C1 segment of cervical spinal cord (tissue), 14 donors: ENCODE results near the gene MIS18BP1.
"Not testable (repeated sequence)": the region's sequence is repeated elsewhere in the genome, so short reads cannot be mapped to it uniquely, and the experiment has no call there.

Experiments
- DNase-seq, 14 donors: peaks; one replicate each; lab custom pipeline; 2025; lab: John Stamatoyannopoulos, UW

Gene MIS18BP1

GRCh38 chr14:45246691-45247090, 6.3 kb downstream of the MIS18BP1 start:
- no peak for DNase-seq

- no peak for DNase-seq
Observed at GRCh38 chr14:45246151-45246550, 6.9 kb downstream of the MIS18BP1 start.

- no peak for DNase-seq
Observed at GRCh38 chr14:45242706-45243105, 10.3 kb downstream of the MIS18BP1 start.

DNA sequence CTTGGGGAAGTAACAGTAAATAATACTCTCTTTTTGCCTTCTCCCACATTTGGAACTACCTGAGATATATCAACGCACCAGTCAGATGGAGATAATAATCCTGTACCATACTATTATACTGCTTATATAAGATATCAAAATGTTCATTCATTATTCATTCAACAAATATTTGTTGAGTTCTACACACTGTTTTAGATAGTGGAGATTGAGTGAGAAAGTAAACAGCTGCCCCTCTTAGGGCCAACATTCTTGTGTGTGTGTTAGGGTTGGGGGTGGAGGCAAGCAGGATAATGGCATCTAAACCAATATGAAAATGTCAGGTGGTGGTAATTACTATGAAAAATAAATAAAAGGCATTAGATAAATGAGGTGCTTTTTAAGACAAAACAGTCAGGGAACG, 14.0 kb downstream of the MIS18BP1 start:
- no peak for DNase-seq

- DNase-seq, result no peak
Observed at GRCh38 chr14:45227566-45227965, 25.4 kb downstream of the MIS18BP1 start.

DNA sequence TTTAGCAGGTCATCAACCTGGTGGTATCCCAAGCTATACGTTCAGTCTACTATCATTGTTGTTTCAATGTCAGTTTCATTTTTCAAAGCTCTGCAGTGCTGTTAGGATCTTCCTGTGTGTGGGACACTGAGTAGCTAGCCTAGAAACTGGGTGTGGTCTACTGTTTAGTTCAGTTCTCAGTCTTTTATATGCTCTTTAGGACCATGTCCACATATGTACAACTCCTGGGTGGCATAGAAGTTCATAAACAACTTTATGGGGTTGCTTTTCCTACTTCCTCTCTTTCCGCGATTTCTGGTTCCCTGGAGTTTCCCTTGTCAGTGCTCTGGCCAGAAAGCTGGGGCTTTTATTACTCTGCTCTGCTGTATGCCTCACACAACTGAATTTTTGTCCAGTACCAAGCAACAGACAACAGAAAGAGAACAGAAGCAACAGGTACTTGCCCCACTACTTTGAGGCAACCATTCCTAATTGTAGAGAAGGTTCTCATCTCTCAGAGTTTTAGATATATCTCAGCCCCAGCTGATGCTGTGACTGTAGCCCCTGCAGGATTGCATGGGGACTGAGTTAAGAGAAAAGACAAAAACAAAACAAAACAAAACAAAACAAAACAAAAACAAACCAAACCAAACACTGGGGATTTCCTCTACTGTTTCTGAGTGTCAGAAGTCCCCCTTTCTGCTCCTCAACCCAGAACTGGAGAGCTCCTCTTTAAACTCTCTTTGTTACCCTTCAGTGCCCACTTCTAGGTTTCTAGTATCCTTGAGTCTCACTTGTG, 30.3 kb downstream of the MIS18BP1 start:
- DNase-seq, result no peak

DNA sequence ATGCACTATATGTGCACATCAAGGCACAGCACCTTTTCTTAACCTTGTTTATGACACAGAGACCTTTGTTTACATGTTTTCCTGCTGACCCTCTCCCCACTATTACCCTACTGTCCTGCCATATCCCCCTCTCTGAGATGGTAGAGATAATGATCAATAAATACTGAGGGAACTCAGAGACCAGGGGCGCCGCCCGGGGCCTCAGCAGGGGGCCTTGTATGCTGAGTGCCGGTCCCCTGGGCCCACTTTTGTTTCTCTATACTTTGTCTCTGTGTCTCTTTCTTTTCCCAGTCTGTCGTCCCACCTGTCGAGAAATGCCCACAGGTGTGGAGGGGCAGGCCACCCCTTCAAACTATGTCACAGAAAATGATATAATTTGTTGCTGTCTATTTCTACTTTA, 38.7 kb downstream of the MIS18BP1 start:
- not testable (repeated sequence) for DNase-seq

DNA sequence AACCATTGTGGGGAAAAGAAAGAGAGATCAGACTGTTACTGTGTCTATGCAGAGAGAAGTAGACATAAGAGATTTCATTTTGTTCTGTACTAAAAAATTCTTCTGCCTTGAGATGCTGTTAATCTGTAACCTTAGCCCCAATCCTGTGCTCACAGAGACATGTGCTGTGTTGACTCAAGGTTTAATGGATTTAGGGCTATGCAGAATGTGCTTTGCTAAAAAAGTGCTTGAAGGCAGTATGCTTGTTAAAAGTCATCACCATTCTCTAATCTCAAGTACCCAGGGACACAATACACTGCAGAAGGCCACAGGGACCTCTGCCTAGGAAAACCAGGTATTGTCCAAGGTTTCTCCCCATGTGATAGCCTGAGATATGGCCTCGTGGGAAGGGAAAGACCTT, 39.3 kb downstream of the MIS18BP1 start:
- DNase-seq, result not testable (repeated sequence)

DNA sequence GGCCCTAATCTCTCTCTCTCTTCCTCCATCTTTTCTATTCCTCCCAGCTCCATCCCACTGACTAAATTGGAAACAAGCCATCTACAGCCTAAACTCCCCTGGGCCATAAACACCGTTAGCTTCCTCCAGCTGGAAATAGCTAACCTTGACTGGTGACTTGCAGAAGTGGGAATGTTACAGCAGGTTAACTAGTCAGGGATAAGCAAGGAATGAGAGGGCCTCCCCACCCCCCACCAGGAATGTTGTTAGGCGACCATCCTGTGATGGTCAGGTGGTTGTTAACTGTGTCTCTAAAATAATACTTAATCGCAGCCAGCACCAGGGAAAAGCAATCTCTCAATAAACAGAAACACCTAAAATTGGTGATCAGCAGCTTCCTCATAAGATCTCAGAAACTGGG, 40.8 kb downstream of the MIS18BP1 start:
- no peak for DNase-seq

DNA sequence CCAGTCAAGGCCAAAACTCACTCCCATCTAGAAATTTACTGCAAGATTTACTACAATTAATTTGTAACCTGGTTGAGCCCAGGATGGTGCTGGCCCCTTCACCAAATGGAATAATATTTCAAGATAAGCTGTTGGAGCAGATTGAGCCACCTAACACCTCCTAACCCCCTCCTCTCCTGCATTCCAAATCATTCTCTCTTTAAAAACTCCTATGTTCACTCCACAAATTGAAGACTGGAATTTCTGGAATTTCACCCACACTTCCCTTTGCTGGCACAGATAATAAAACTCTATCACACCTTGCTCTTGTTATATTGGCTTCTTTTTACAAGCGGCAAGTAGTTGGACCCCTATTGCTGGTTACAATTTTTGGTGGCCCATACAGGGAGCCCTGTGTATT, 41.7 kb downstream of the MIS18BP1 start:
- no peak for DNase-seq

DNA sequence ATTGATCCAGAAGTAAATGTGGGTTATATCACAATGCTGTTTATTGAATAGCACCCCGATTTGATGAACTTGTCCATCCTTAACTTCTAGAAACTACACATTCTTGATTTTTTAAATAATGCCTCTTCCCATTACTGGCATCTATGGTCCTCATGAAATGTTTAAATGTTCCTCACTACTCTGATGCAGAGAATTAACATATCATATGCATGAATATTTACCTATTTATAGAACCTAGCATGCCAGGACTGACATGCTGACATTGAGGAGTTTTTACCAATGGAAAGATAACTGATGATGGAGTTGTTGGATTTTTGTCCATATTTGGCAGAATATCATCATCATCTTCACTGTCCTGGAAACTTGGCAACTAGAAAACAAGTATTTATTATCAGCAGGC, 42.8 kb downstream of the MIS18BP1 start:
- DNase-seq, result no peak

GRCh38 chr14:45204241-45204640, 48.8 kb downstream of the MIS18BP1 start:
- DNase-seq, result no peak

DNA sequence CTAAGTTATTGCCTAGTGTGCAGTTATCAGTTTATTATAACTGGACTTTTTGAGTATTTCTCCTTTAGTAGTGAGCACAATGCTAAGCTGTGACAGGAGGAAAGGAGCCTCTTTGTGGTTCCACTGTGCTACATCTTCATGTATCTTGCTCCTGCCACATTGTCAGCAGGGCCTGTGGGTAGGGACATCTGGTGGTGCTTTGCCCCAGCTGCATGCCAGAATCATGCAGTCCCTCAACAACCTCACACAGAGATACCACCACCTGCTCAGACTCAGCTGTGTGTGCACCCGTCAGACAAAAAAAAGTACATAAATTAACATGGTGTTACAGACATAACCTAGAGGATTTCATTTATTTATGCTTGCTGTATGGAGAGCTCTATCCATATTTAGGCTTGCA, 51.1 kb downstream of the MIS18BP1 start:
- DNase-seq, result no peak

- DNase-seq, result no peak
Observed at GRCh38 chr14:45199230-45199629, 53.8 kb downstream of the MIS18BP1 start.

DNA sequence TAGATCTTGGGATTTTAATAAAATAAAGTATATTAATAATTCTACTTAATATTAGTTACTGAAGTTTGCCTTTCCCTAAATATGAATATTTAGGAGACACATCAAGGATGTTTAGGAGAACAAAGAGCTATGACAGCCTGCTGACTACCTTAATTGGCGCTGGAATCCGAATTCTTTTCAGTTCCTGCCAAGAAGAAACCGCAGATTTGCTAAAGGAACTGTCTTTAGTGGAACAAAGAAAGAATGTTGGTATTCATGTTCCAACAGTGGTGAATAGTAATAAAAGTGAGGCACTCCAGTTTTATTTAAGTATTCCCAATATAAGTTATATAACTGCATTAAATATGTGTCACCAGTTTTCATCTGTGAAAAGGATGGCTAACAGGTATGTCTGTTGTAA, 54.5 kb downstream of the MIS18BP1 start:
- no peak for DNase-seq

DNA sequence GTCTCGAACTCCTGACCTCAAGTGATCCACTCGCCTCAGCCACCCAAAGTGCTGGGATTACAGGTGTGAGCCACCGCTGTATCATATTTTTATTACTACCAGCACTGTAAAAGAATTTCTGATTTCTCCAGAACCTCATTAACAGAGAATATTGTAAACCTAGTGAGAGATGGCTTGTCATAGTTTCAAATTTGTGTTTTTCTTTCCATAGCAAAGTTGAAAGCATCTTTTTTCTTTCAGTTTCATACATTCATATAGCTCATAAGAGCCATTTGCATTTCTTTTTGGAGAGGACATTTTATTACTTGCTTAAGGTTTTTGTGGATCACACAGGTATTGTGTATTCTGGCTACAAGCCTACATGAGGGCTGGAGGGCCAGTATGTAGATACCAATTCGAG, 58.0 kb downstream of the MIS18BP1 start:
- no peak for DNase-seq

GRCh38 chr14:45185100-45185814, 67.7 kb downstream of the MIS18BP1 start:
- DNase-seq, result no peak

DNA sequence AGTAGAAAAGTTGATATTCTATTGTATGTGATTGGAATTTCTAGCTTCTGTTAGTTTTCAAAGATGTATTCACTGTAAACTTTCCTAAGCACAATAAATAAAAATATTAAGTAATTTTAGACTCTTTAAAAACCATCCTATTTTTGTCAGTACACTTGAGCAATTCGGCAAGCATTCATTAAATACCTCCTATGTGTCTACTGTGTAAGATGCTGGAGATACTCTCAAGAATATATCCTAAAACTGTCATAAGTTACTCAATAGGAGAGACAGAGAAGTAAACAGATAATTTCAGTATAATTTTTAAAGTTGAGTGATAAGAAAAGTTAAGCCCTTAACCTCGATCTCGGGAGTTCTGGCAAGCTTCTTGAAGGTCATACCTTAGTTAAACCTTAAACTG, 71.2 kb downstream of the MIS18BP1 start:
- no peak for DNase-seq

DNA sequence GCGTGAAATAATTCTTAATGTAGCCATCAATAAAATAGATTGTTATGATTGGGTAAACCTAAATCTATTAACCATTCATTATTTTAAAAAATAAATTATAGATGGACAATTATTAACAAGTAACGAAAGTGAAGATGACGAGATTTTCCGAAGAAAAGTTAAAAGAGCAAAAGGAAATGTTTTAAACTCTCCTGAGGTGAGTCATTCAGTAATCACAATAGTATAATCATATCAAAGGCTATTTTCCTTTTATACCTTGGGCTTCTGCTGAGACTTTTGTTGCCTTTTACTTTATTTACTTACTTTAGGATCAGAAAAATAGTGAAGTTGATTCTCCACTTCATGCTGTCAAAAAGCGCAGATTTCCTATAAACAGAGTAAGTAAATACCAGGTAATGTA, 71.7 kb downstream of the MIS18BP1 start:
- DNase-seq, result no peak

DNA sequence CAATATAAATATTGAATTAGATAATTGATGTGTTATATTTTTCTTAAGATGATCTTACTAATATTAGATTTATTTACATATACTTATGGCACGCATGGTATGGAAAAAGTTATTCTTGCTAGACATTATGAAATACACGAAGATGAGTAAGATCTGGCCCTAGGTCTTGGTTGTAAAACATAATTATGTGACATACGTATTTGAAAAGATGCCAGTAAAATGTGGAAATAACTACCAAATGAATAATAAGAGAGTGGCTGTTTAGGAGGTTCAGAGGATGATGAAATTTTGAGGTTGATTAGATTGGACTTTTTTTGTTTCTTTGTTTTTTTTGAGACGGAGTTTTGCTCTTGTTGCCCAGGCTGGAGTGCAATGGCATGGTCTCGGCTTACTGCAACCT, 75.9 kb downstream of the MIS18BP1 start:
- DNase-seq, result no peak

DNA sequence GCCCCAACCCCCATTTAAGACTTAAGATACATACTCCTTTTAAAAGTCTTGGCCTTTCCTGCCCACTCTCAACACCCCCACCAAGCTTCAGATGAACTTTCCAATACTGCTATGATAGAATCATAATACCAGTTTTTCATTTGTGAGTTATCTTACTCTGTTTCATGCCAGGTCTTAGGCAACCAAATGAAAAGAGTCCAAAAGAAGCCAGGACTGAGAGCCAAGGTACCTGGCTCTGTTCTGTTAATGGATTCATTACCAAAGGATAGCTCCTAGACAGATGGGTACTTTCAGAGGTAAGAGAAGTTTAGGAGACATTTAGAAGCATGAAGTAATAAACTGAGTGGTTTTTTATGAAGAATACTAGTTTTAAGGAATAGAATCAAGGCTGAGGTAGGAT, 83.1 kb downstream of the MIS18BP1 start:
- DNase-seq, result no peak

DNA sequence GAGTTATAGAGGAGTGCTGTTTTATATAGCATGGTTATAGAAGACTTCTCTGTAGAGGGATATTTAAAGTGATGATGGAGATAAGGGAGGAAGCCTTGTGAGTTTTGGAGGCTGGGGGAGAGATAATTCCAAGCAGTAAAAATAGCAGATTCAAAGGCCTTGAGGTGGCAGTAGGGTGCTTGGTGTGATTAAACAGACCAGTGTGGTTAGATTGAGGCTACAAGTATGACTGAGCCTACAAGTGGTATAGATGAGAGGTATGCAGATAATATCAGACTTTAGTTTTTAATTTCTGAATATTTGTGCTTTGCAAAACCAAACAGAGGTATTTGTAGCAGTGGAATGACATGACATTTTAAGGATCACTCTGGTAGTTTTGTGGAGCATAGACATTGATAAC, 96.9 kb downstream of the MIS18BP1 start:
- no peak for DNase-seq
